Left colon (tissue), 2 donors: ENCODE measurements around the gene PLEKHA6. TPM values are rescaled to one million over a fixed set of nuclear protein-coding genes. Genes with fewer than 3 reads are reported as not detected.
A peak's percentile ranks its signal among the peaks of the same experiment; 100 is the strongest.
"Not testable (repeated sequence)": the region's sequence is repeated elsewhere in the genome, so short reads cannot be mapped to it uniquely, and the experiment has no call there.

ENCODE experiments used
- ATAC-seq: fragments of 200-7000 bp; cut with Tn5 transposase; one replicate; pipeline ENCODE4 v1.9.1; 2020; ENCODE audit warnings: mild to moderate bottlenecking, moderate library complexity
- DNase-seq, 2 donors: peaks; one replicate each; pipeline ENCODE4 v3.0.0-alpha.2; 2020
- intact Hi-C, 2 donors: fragments of 100-400 bp; cut with DNase I in 1 of 2; cut with micrococcal nuclease in 1 of 2; formaldehyde crosslinking; loops; one replicate each; pipeline versions ENCODE4 v1.11.2 to v1.14.0; 2022; cut with DNase I, micrococcal nuclease
- total RNA-seq, 2 donors: library from RNA; stranded (reverse); fragmentation: NEBNext Ultra II Directional; extraction: Animal tissue kit (Norgen Biotek cat#: 25700); gene quantifications; one replicate each; pipeline ENCODE4 v1.2.1, GENCODE V29; 2021
- donor health status: DM: no; HTN: no; CAD: no.
- donor health status: DM: yes; HTN: yes; CAD: no.

Gene PLEKHA6
- total RNA-seq, 2 donors from 2014 or later, result 110 to 131 TPM

DNA sequence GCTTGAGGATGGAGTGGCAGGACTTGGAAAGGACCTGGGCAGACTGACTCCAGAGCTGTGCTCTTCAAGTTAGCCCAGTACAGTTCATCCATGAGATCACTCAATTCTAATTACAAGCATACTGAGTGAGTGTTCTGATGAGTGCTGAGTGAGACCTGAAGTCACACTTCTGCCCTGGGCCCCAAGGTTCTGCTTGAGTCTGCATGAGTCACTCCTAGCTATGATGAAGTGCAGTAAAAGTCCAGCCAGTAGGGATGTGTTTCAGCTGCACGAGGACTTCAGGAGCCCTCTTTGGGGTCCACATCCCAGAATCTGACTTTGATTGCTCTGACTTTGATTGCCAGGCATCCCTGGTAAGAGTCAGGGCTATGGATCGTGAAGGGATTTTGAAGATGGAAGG is 35.8 kb downstream of the PLEKHA6 start:
- peak; percentile 75 for ATAC-seq
- DNase-seq, result no peak
- intact Hi-C loops, result no loop called here

DNA sequence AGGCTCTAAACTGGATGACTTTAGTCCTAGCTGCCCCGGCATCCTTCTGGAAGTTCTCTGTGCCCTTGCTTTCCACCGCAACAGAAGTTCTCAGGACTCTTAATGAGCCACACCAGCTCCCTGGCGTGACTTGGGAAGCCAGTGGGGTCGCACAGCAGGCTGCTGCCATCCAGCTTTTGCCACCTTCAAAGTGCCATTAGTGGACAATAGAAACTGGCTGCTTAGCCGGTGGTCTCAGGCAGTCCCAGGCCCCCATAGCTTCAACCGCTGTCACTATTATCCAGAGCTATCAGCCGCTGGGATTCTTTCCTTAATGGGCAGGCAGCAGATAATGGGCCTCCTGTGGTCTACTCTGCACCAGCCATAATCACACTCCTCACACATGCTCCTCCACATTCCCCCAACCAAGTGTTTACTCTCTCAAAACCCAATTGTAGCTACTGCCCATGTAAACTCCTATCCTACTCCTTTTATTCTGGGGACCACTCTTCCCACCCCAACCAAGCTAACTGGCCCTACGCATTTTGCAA is 37.3 kb downstream of the PLEKHA6 start:
- DNase-seq, result no peak
- ATAC-seq, result no peak
- intact Hi-C loops, result no loop called here

DNA sequence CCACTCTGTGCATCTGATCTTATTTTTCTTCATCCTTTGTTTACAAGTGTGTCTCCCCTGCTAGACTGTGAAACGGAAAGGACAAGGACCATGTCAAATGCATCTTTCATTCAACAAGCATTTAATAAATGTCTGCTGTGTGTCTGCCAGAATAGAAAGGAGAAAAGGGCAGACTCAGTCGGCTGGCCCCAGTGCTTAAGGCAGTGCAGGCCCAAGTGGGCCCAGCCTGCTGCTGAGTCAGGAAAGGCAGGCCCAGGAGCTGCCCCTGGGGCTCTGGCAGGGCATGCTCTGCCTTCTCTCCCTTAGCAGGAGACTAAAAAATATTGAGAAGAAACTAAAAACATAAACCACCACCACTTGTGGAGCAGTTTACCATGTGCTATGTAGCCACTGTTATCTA is 38.1 kb downstream of the PLEKHA6 start:
- ATAC-seq (no peak), DNase-seq (no peak)
- intact Hi-C loops, result no loop called here

GRCh38 chr1:204321051-204321450 is 38.7 kb downstream of the PLEKHA6 start:
- DNase-seq, result no peak
- ATAC-seq, result no peak
- intact Hi-C loops, result no loop called here

- ATAC-seq (no peak), DNase-seq (no peak)
- intact Hi-C loops, result no loop called here
These were observed 39.3 kb downstream of the PLEKHA6 start for GRCh38 chr1:204320382-204320804.

GRCh38 chr1:204319462-204319861 is 40.3 kb downstream of the PLEKHA6 start:
- no peak for DNase-seq
- ATAC-seq, result peak; percentile 48
- intact Hi-C loops, result no loop called here

GRCh38 chr1:204319027-204319426 is 40.7 kb downstream of the PLEKHA6 start:
- intact Hi-C loops, result no loop called here
- no peak for ATAC-seq
- DNase-seq, result no peak

- intact Hi-C loops, result no loop called here
- ATAC-seq (no peak), DNase-seq (no peak)
These were observed 41.4 kb downstream of the PLEKHA6 start for GRCh38 chr1:204318324-204318723.

DNA sequence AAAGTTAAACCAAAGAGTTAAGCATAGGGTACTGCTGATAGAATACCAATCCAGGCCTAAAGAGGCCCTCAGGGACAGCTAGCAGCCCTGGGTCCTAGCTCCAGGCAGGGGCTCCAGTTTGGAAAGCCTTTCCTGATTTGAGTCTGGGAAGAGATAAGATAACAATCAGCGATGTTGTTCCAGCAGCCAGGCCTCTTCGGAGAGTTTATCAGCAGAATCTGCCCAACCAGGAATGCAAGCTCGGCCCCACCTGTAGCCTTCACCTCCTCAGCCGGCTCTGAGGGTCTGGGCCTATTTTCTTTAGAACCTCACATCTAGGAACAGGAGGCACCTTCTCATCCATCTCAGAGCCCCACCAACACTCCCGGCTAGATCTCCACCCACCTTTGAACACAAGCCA is 42.6 kb downstream of the PLEKHA6 start:
- intact Hi-C loops, result no loop called here
- no peak for ATAC-seq

DNA sequence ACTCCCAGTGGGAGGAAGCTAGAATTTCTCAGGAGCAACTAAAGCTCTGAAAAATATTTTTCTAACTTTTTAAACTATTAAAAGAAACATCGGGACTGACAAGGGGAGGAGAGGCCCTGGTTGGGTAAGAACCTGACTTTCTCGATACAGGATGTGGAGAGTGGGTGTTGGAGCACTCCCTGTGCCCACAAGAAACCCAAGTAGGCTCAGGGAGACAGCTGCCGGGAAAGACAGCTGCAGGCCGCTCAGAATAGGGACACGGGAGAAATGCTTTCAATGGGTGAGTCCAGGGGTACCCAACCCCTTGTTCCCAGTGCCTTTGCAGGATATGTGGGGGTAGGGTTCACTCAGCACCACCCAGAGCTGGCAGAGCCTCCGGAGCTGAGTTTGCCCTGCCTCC is 43.6 kb downstream of the PLEKHA6 start:
- ATAC-seq (no peak), DNase-seq (no peak)
- intact Hi-C loops, result no loop called here

More for the DNA sequence above, 42.6 kb downstream of the PLEKHA6 start:
- no peak for DNase-seq

DNA sequence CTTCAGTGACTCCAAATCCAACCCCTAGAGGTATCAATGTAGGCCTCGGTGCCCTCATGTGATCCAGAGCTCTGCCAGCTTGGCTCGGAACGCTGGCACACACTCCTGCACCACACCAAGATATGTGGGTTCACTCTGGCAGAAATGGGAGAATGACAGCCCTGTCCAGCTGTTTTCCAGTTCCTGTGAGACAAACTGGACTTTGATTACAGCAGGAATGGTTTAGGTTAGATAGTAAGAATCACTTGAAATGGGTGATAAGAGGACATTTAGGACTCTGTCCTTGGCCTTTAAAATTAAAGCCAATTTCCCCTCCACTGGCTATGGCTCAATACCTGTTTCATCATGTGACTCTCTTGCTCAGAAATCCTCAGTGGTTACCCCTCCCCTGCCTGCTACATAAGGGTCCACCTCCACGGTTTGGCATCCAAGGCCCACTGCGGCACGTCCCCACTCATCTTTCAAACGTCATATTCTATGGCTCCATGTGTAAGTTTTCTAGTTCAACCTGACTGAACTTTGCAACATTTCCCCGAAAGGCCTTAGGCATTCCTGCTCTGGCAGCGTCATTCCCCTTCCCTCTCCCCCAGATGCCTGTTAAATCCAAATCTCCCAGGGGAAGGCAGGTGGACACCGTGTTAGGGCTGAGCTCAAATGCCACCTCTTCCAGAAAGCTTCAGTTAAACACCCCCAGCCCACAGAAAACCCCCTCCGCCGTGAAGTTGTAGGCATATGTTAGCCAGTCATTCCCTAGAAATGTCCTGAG is 44.7 kb downstream of the PLEKHA6 start:
- intact Hi-C loops, result no loop called here
- no peak for DNase-seq
- no peak for ATAC-seq

- intact Hi-C loops, result no loop called here
- ATAC-seq, result peak; percentile 89
- no peak for DNase-seq
These were observed 45.4 kb downstream of the PLEKHA6 start for GRCh38 chr1:204314171-204314892.

GRCh38 chr1:204313675-204314074 is 46.1 kb downstream of the PLEKHA6 start:
- DNase-seq (no peak), ATAC-seq (no peak)
- intact Hi-C loops, result no loop called here

DNA sequence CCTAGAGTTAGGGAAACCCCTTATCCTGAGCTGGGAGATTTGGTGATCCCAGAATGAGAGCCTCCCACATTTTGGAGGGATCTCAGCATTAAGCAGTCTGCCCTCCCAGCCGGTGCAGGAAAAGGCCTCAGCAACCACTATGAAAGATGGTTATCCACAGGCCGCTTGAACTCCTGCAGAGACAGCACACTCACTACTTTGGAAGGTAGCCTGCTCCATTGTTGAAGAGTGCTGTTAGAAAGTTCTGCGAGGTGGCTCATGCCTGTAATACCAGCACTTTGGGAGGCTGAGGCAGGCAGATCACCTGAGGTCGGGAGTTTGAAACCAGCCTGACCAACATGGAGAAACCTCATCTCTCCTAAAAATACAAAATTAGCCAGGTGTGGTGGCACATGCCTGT is 48.8 kb downstream of the PLEKHA6 start:
- intact Hi-C loops, ATAC-seq: not testable (repeated sequence)

GRCh38 chr1:204308023-204308628 is 51.6 kb downstream of the PLEKHA6 start:
- no peak for DNase-seq
- intact Hi-C loops, result no loop called here
- ATAC-seq, result no peak

More for the DNA sequence above, 48.8 kb downstream of the PLEKHA6 start:
- not testable (repeated sequence) for DNase-seq

DNA sequence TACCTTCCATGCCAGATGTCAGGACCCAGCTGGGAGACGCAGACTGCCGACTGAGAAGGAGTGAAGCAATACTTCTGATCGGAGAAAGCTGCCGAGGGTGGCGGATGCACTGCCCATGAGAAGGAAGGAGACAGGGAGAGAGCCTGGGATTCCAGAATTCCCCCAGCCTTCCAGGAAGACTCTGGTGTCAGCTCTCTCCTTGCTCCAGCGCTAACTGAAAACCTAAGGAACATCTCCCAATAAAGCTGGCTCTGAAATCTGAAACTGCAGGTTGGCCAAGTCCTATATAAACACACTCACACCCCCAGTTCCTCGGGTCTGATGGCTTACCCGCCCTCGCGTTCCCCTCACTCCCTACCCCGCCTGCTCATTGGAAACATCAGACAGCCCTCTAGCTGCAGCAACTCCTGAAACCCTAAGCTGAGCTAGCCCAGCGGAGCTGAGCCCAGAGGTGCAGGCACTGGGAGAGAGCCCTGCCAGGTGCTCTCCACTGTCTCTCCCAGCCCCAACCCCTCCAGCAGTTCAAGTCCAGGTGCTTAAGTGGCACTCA is 52.3 kb downstream of the PLEKHA6 start:
- intact Hi-C loops, result no loop called here
- DNase-seq (no peak), ATAC-seq (no peak)

GRCh38 chr1:204306076-204306475 is 53.7 kb downstream of the PLEKHA6 start:
- intact Hi-C loops, result no loop called here
- no peak for DNase-seq
- no peak for ATAC-seq

- ATAC-seq (no peak), DNase-seq (no peak)
- intact Hi-C loops, result no loop called here
These were observed 55.7 kb downstream of the PLEKHA6 start for GRCh38 chr1:204304067-204304466.

DNA sequence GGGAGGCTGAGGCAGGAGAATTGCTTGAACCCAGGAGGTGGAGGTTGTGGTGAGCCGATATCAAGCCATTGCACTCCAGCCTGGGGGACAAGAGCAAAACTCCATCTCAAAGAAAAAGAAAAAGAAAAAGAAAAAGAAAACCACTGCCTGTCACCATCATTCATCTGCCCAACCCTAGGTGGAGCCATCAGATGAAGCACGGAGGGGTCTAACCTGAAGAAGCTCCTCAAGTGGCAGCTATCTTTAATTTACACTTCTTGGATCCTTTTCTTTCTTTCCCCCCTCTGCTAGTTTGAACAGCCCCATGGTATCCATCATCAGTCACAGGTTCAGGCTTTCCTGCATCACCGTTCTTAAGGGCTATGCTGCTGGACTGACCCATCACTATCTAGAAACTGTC is 57.0 kb downstream of the PLEKHA6 start:
- ATAC-seq (no peak), DNase-seq (no peak)
- intact Hi-C loops, result no loop called here
